GM12875 (cell line): ENCODE results near the gene MYL6.

Source experiments
- H3K4me3 ChIP-seq: one replicate; pipeline ENCODE4 v1.5.1; 2011; ENCODE audit warnings: low read depth, low read length, control low read depth
- CTCF ChIP-seq: IDR thresholded peaks from 2 replicates; pipeline ENCODE4 v1.5.1; 2011; ENCODE audit warnings: low read depth, mild to moderate bottlenecking, control low read depth, inconsistent platforms, low read length, moderate library complexity, borderline replicate concordance; ENCODE audit not compliant: insufficient read depth

MYL6 gene

GRCh38 chr12:56159482-56160192, 1.5 kb downstream of the MYL6 start:
- no peak for TF ChIP-seq CTCF
- H3K4me3 ChIP-seq, result peak overlapping the region; percentile 78

DNA sequence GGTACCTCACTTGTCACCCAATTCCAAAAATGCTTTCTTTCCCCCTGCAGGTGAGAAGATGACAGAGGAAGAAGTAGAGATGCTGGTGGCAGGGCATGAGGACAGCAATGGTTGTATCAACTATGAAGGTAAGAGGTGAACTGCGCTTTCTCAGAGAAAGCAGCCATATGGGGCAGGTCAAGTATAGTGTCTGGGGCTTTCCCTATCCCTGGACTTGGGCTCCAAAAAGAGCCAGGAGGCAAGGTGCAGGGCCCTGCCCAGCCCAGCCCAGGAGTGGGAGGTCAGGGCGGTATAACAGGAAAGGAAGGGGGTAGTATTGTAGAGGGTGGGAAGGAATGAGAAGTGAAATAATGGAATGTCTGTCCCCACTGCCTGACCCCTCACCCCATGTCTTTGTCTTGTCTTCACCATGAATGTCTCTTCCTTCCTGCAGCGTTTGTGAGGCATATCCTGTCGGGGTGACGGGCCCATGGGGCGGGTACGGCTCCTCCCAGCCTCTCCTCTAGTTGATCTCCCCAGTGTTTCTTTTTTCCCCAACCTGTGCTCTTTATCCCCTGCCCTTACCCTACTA, 2.1 kb downstream of the MYL6 start:
- TF ChIP-seq CTCF, result no peak
- peak overlapping the region; percentile 78 for H3K4me3 ChIP-seq

GRCh38 chr12:56160894-56161689, 2.9 kb downstream of the MYL6 start:
- TF ChIP-seq CTCF, result no peak
- peak overlapping the region; percentile 78 for H3K4me3 ChIP-seq

- no peak for TF ChIP-seq CTCF
- no peak overlapping the region for H3K4me3 ChIP-seq
Observed at GRCh38 chr12:56161690-56162351, 3.7 kb downstream of the MYL6 start.

- H3K4me3 ChIP-seq, result no peak overlapping the region
- no peak for TF ChIP-seq CTCF
Observed at GRCh38 chr12:56162468-56163290, 4.5 kb downstream of the MYL6 start.

- no peak for TF ChIP-seq CTCF
- H3K4me3 ChIP-seq, result no peak overlapping the region
Observed at GRCh38 chr12:56163533-56164344, 5.6 kb downstream of the MYL6 start.
